Measurements from ENCODE around the gene SRL.

GRCh38 chr16:4263504-4264436, 21.9 kb upstream of the SRL start:
- TF ChIP-seq EZH2phosphoT487 (IDR thresholded peaks at IDR 0.05; ENCODE audit: insufficient read depth, low read depth) (no peak), EZH2 (IDR thresholded peaks at IDR 0.05; ENCODE audit: insufficient read depth, poor library complexity, severe bottlenecking) (no peak)

Data from GM23248 (cell line).